IgD-negative memory B cell (primary cell): ENCODE data around the gene CLDN15. TPM values are rescaled to one million over a fixed set of nuclear protein-coding genes. Genes with fewer than 3 reads are reported as not detected.
"Not testable (repeated sequence)": the region's sequence is repeated elsewhere in the genome, so short reads cannot be mapped to it uniquely, and the experiment has no call there.

Source experiments
- H3K27ac Mint-ChIP-seq, 3 donors: one replicate each; pipeline ENCODE4 v1.8.0; 2020 to 2022; ENCODE audit warnings: mild to moderate bottlenecking in 3 of 3, mixed read lengths in 3 of 3, moderate library complexity in 1 of 3
- H3K27me3 Mint-ChIP-seq: one replicate; pipeline ENCODE4 v1.8.0; 2021; ENCODE audit warnings: mixed read lengths
- H3K36me3 Mint-ChIP-seq: one replicate; pipeline ENCODE4 v1.8.0; 2020; ENCODE audit warnings: mild to moderate bottlenecking, mixed read lengths
- H3K4me1 Mint-ChIP-seq, 3 donors: one replicate each; pipeline ENCODE4 v1.8.0; 2020 to 2022; ENCODE audit warnings: mixed read lengths in 3 of 3, mild to moderate bottlenecking in 1 of 3
- H3K4me3 Mint-ChIP-seq, 4 donors: one replicate each; pipeline ENCODE4 v1.8.0; 2020 to 2022; ENCODE audit warnings: mild to moderate bottlenecking in 4 of 4, mixed read lengths in 4 of 4, moderate library complexity in 3 of 4
- H3K9me3 Mint-ChIP-seq, 3 donors: one replicate each; pipeline ENCODE4 v1.8.0; 2020 to 2021; ENCODE audit warnings: mixed read lengths in 3 of 3, mild to moderate bottlenecking in 1 of 3
- polyA plus RNA-seq: library from polyadenylated mRNA; unstranded; fragments of 300-500 nt; fragmentation: Illumina TruSeq; gene quantifications from one replicate; pipeline ENCODE4 v1.2.3, GENCODE V29; 2021

Gene CLDN15
- polyA plus RNA-seq, 1 donor from 2014 or later = 2.2 TPM

DNA sequence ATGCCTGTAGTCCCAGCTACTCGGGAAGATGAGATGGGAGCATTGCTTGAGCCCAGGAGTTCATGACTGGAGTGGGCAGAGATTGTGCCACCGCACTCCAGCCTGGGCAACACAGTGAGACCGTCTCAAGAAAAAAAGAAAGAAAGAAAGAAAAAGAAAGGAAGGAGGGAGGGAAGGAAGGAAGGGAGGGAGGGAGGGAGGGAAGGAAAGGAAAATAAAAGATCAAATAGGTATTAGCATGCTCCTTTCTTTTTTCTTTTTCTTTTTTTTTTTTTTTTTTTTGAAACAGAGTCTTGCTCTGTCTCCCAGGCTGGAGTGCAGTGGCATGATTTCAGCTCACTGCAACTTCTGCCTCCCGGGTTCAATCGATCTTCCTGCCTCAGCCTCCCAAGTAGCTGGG lies 15.6 kb upstream of the CLDN15 start:
- not testable (repeated sequence) for H3K9me3 Mint-ChIP-seq, H3K27ac Mint-ChIP-seq, H3K36me3 Mint-ChIP-seq, H3K27me3 Mint-ChIP-seq
- Mint-ChIP-seq H3K4me1 (peaks cover 13 to 23% (median 18%) of the 10 kb centered on the region in 3 donors), H3K4me3 (peak overlapping the region in 3 of 4 donors; percentile 13 to 98 (median 97))

DNA sequence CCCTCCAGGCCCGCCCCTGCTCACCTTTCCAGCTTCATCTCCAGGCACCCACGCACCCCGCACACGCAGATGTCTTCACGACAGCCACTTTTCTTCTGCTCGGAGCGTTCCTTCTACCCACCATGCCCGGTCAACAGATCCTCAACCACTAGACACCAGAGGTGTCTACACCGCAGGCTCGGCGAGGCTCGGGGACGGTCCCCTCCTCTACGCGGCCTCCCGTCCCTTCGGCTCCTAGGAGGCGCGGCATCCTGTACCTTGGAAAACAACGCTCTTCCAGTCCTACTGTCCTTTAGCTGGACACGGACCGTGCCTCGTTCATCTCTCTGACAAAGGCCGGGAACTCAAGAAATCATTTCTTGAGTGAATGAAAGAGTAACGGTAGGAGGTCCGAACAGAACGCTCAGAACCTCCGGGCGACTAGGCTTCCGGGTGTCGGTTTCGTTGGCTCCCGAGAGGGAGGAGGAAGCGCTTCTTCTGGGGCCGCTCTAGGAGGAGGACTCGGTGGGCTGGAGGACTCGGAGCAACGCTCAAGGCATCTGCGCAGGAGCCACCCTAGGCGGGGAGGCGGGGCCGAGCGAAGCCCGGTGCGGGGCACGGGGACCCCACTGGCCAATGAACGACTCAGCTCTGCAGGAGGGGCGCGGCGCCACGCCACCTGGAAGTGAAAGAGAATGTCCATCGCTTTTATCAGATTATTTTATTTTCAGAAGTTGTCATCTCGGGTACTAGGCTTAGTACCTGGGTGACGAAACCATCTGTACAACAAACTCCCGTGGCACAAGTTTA lies 14.5 kb upstream of the CLDN15 start:
- H3K4me3 Mint-ChIP-seq = peak overlapping the region; percentile 97 to 100 (median 98)
- no peaks in the 10 kb centered on the region for H3K9me3 Mint-ChIP-seq
- H3K27me3 Mint-ChIP-seq = peaks cover 7% of the 10 kb centered on the region
- peaks cover 13 to 25% (median 22%) of the 10 kb centered on the region in 3 donors for H3K4me1 Mint-ChIP-seq
- peak overlapping the region; percentile 93 to 99 (median 98) for H3K27ac Mint-ChIP-seq
- H3K36me3 Mint-ChIP-seq = no peaks in the 10 kb centered on the region

DNA sequence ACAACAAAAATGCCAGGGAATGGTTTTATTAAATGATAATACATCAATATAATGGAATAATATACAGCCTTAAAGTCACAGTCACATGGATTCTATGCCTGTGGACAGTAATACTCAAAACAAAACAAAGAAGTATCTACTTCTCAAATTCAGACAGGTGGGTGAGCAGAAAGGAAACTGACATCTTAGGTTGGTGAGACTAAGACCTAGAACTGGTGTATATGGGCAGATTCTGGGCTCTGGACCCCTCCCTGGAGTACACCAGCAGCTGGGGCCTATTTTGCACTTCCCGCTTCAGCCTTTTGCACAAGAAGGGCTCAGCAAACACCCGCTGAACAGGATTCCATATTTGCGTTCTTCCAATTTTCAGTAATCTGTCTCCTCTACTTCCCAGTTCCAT lies 12.7 kb upstream of the CLDN15 start:
- Mint-ChIP-seq H3K4me1 (peaks cover 15 to 26% (median 22%) of the 10 kb centered on the region in 3 donors), H3K9me3 (no peaks in the 10 kb centered on the region), H3K4me3 (peak overlapping the region; percentile 83 to 98 (median 98)), H3K27me3 (peaks cover 7% of the 10 kb centered on the region), H3K36me3 (no peaks in the 10 kb centered on the region), H3K27ac (peak overlapping the region in 2 of 3 donors; percentile 7 to 82)

- Mint-ChIP-seq H3K4me1 (peaks cover 21 to 36% (median 33%) of the 10 kb centered on the region in 3 donors), H3K27ac (no peak overlapping the region), H3K4me3 (peak overlapping the region in 2 of 4 donors; percentile 38 to 98)
Observed at GRCh38 chr7:101248276-101248675, 10.7 kb upstream of the CLDN15 start.

GRCh38 chr7:101245147-101245668 lies 7.6 kb upstream of the CLDN15 start:
- no peaks in the 10 kb centered on the region for H3K9me3 Mint-ChIP-seq
- H3K4me1 Mint-ChIP-seq = peaks cover 16 to 23% (median 20%) of the 10 kb centered on the region in 3 donors
- H3K27me3 Mint-ChIP-seq = no peaks in the 10 kb centered on the region

More at GRCh38 chr7:101248276-101248675, 10.7 kb upstream of the CLDN15 start:
- H3K27me3 Mint-ChIP-seq = peaks cover 3% of the 10 kb centered on the region
- H3K9me3 Mint-ChIP-seq = no peaks in the 10 kb centered on the region
- no peaks in the 10 kb centered on the region for H3K36me3 Mint-ChIP-seq

DNA sequence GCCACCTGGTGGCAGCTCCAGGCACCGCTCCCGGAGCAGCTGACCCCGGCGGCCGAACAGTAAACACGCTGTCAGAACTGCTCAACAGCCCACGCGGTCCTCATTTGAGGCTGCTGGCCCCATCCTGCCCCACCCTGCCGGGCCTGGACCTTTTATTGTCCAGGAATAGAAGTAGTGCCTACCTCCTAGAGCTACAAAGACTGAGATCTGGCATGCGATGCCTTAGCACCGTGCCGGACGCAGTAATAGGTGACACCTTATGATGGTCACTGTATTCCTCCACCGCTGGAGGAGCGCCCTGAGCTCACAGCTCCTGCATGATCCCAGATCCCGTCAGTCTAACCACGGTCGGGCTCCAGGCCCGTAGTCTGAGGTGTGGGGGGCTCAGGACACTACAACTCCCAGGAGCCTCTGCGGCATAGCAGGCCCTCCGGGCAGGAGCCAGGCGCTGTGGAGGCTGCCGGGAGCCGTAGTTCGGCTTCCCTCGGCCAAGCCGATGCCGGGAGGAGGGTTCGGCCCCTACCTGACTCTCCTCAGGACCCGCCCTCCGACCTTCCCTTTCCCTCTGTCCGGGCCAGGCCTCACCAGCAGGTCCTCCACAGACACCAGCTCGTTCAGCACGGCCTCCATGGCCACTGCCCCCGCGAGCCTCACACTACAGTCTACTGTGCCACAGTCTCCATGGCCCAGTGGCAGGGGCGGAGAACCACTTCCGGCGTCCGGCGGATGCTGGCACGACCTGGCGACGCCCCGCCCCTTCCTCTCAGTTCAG lies 7.0 kb upstream of the CLDN15 start, which contains the start of gene FIS1:
Gene FIS1 (minus strand): TSS at position 707 of the 772 bp plus-strand sequence. CDS start 77 bp downstream, at position 630.
- H3K9me3 Mint-ChIP-seq = no peaks in the 10 kb centered on the region
- H3K27ac Mint-ChIP-seq = peak within 1 kb of the TSS; percentile 89 to 97 (median 91)
- no peaks in the 10 kb centered on the region for H3K36me3 Mint-ChIP-seq
- H3K27me3 Mint-ChIP-seq = no peaks in the 10 kb centered on the region
- peaks cover 14 to 20% (median 16%) of the 10 kb centered on the region in 3 donors for H3K4me1 Mint-ChIP-seq
- H3K4me3 Mint-ChIP-seq = peak within 1 kb of the TSS; percentile 93 to 99 (median 98)

More at GRCh38 chr7:101245147-101245668, 7.6 kb upstream of the CLDN15 start:
- Mint-ChIP-seq H3K36me3 (no peaks in the 10 kb centered on the region), H3K4me3 (peak overlapping the region; percentile 93 to 99 (median 98)), H3K27ac (peak overlapping the region; percentile 89 to 97 (median 91))

- H3K9me3 Mint-ChIP-seq = no peaks in the 10 kb centered on the region
- peaks cover 12 to 19% (median 16%) of the 10 kb centered on the region in 3 donors for H3K4me1 Mint-ChIP-seq
- no peaks in the 10 kb centered on the region for H3K36me3 Mint-ChIP-seq
- no peaks in the 10 kb centered on the region for H3K27me3 Mint-ChIP-seq
- peak overlapping the region; percentile 89 to 97 (median 91) for H3K27ac Mint-ChIP-seq
- H3K4me3 Mint-ChIP-seq = peak overlapping the region; percentile 93 to 99 (median 98)
Observed at GRCh38 chr7:101243646-101244374, 6.2 kb upstream of the CLDN15 start.

DNA sequence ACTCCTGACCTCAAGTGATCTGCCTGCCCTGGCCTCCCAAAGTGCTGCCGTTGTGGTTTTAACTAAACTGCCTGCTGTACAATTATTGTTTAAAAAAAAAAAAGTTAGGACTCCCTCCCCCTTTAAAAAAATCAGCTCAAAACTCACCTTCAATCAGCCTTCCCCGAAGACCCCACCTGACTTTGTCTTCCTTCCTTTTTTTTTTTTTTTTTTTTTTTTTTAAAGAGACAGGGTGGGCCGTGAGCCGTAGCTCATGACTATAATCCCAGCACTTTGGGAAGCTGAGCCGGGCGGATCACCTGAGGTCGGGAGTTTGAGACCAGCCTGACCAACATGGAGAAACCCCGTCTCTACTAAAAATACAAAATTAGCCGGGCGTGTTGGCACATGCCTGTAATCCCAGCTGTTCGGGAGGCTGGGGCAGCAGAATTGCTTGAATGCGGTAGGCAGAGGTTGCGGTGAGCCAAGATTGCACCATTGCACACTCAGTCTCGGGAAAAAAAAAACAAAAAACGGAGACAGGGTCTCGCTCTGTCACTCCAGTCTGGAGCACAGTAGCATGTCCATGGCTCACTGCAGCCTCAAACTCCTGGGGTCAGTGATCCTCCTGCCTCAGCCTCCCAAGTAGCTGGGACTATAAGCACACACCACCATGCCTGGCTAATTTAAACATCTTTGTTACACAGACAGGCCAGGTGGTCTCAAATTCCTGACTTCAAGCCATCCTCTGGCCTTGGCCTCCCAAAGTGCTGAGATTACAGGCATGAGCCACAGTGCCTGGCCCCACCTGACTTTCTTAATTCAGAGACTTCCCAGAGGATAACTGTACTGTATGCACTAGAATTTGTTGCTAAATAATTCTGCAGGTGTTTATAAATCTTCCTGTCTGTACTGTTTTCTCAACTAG lies 4.1 kb upstream of the CLDN15 start:
- no peak overlapping the region for H3K4me3 Mint-ChIP-seq
- no peaks in the 10 kb centered on the region for H3K9me3 Mint-ChIP-seq
- H3K36me3 Mint-ChIP-seq = no peaks in the 10 kb centered on the region
- H3K27ac Mint-ChIP-seq = no peak overlapping the region
- H3K4me1 Mint-ChIP-seq = peaks cover 11 to 14% (median 11%) of the 10 kb centered on the region in 3 donors
- no peaks in the 10 kb centered on the region for H3K27me3 Mint-ChIP-seq

DNA sequence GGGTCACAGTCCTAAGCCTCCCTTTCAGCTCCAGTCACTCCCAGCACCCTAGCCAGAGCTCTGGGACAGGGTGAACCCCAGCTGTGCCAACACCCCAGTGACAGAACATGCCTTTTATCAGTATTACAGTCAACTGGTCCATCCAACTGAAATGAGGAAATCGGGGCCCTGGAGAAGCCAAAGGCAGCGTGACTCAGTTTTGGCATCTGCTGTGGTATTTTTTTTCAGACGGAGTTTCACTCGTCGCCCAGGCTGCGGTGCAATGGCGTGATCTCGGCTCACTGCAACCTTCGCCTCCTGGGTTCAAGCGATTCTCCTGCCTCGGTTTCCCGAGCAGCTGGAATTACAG lies 3.4 kb upstream of the CLDN15 start:
- Mint-ChIP-seq H3K36me3 (no peaks in the 10 kb centered on the region), H3K9me3 (no peaks in the 10 kb centered on the region), H3K4me3 (no peak overlapping the region), H3K4me1 (peaks cover 11 to 13% (median 11%) of the 10 kb centered on the region in 3 donors), H3K27ac (no peak overlapping the region), H3K27me3 (no peaks in the 10 kb centered on the region)

DNA sequence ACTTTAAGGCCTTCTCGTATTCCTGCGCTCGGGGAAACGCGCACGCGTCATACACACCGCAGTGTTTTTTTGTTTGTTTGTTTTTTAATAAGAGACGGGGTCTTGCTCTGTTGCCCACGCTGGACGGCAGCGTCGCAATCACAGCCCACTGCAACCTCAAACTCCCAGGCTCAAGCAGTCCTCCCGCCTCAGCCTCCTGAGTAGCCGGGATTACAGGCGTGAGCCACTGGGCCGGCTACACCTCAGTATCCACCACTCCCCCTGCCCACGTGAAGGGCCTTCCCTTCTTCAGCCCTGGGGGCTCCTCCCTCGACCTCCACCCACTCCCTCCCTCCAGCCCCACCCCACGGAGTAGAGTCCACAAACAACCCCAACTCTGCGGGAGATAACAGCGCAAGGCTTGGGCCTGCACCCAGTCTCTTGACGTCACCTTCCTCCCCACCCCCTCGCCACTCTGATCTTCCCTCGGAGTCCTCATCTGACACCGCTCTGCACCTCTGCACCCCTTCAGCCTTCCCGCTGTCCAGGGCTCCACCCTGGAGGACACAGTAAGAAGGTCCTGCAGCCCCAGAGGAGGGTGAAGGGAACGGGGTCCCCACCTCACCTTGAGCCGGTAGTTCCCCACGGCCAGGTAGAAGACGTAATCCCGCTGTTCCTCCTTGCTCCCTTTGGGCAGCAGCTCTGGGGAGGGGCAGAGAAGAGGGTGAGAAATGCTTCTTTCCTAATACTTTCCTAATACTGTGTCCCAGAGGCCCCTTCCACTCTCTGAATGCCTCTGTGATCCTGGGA lies 2.8 kb upstream of the CLDN15 start:
- no peaks in the 10 kb centered on the region for H3K27me3 Mint-ChIP-seq
- H3K27ac Mint-ChIP-seq = no peak overlapping the region
- H3K36me3 Mint-ChIP-seq = no peaks in the 10 kb centered on the region
- no peaks in the 10 kb centered on the region for H3K9me3 Mint-ChIP-seq
- peaks cover 9 to 13% (median 11%) of the 10 kb centered on the region in 3 donors for H3K4me1 Mint-ChIP-seq
- peak overlapping the region in 1 of 4 donors; percentile 27 for H3K4me3 Mint-ChIP-seq

DNA sequence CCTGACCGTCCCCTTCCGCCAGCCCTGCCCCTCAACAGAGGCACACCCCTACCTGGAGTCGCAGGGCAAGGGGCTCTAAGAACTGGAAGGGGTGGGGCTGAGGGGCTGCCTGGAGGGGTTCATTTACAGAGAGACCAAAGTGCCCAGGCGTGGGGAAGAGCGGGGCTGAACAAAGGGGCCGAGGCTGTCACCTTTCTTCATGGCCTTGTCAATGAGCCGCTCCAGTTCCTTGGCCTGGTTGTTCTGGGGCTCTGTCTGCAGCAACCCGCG lies 2.3 kb upstream of the CLDN15 start:
- H3K36me3 Mint-ChIP-seq = no peaks in the 10 kb centered on the region
- no peaks in the 10 kb centered on the region for H3K27me3 Mint-ChIP-seq
- peak overlapping the region in 1 of 4 donors; percentile 27 for H3K4me3 Mint-ChIP-seq
- no peaks in the 10 kb centered on the region for H3K9me3 Mint-ChIP-seq
- H3K4me1 Mint-ChIP-seq = peaks cover 8 to 10% (median 8%) of the 10 kb centered on the region in 3 donors
- no peak overlapping the region for H3K27ac Mint-ChIP-seq

GRCh38 chr7:101239191-101239950 lies 1.8 kb upstream of the CLDN15 start:
- H3K27me3 Mint-ChIP-seq = no peaks in the 10 kb centered on the region
- no peak overlapping the region for H3K27ac Mint-ChIP-seq
- no peaks in the 10 kb centered on the region for H3K9me3 Mint-ChIP-seq
- no peaks in the 10 kb centered on the region for H3K36me3 Mint-ChIP-seq
- no peak overlapping the region for H3K4me3 Mint-ChIP-seq
- peaks cover 2 to 10% (median 9%) of the 10 kb centered on the region in 3 donors for H3K4me1 Mint-ChIP-seq
